ENCODE data around the gene ICOSLG.

- TF ChIP-seq ZFP3 (CRISPR knock-in tag; IDR thresholded peaks at IDR 0.05) = no peak
- TF ChIP-seq PATZ1 (CRISPR knock-in tag; IDR thresholded peaks at IDR 0.05; ENCODE audit: borderline replicate concordance) = no peak
- no peak for TF ChIP-seq ZFP30 (CRISPR knock-in tag; IDR thresholded peaks at IDR 0.05)
- no peak for TF ChIP-seq ESRRG (CRISPR knock-in tag; IDR thresholded peaks at IDR 0.05)
Measured at GRCh38 chr21:44263768-44264167, 23.0 kb upstream of the ICOSLG start.
